ENCODE data around the gene RSPO1. TPM values are rescaled to one million over a fixed set of nuclear protein-coding genes. Genes with fewer than 3 reads are reported as not detected.

RSPO1 gene
- total RNA-seq, 1 experiment from 2014 or later = not detected

- no peak for DNase-seq (ENCODE audit: extremely low read depth, low read depth)
These were observed 23.1 kb upstream of the RSPO1 start for GRCh38 chr1:37657620-37658412.

GRCh38 chr1:37656881-37657280 lies 22.2 kb upstream of the RSPO1 start:
- no peak for DNase-seq (ENCODE audit: extremely low read depth, low read depth)

- DNase-seq (ENCODE audit: extremely low read depth, low read depth) = no peak
These were observed 21.3 kb upstream of the RSPO1 start for GRCh38 chr1:37656026-37656425.

- DNase-seq (ENCODE audit: extremely low read depth, low read depth) = no peak
These were observed 20.6 kb upstream of the RSPO1 start for GRCh38 chr1:37655274-37655673.

GRCh38 chr1:37653906-37654305 lies 19.2 kb upstream of the RSPO1 start:
- DNase-seq (ENCODE audit: extremely low read depth, low read depth) = no peak

GRCh38 chr1:37652976-37653375 lies 18.3 kb upstream of the RSPO1 start:
- DNase-seq (ENCODE audit: extremely low read depth, low read depth) = no peak

- no peak for DNase-seq (ENCODE audit: extremely low read depth, low read depth)
These were observed 17.1 kb upstream of the RSPO1 start for GRCh38 chr1:37651803-37652202.

- no peak for DNase-seq (ENCODE audit: extremely low read depth, low read depth)
These were observed 16.0 kb upstream of the RSPO1 start for GRCh38 chr1:37650721-37651120.

GRCh38 chr1:37650173-37650572 lies 15.5 kb upstream of the RSPO1 start:
- DNase-seq (ENCODE audit: extremely low read depth, low read depth) = no peak

- no peak for DNase-seq (ENCODE audit: extremely low read depth, low read depth)
These were observed 12.6 kb upstream of the RSPO1 start for GRCh38 chr1:37647281-37647680.

- no peak for DNase-seq (ENCODE audit: extremely low read depth, low read depth)
These were observed 6.4 kb upstream of the RSPO1 start for GRCh38 chr1:37641059-37641458.

- DNase-seq (ENCODE audit: extremely low read depth, low read depth) = no peak
These were observed 1.7 kb upstream of the RSPO1 start for GRCh38 chr1:37636435-37636834.

- no peak for DNase-seq (ENCODE audit: extremely low read depth, low read depth)
These were observed 555 bp upstream of the RSPO1 start for GRCh38 chr1:37634992-37635902.

GRCh38 chr1:37633938-37634243 lies 801 bp downstream of the RSPO1 start:
- no peak for DNase-seq (ENCODE audit: extremely low read depth, low read depth)

GRCh38 chr1:37633040-37633937 lies 1.4 kb downstream of the RSPO1 start:
- DNase-seq (ENCODE audit: extremely low read depth, low read depth) = no peak

GRCh38 chr1:37631036-37631435 lies 3.7 kb downstream of the RSPO1 start:
- no peak for DNase-seq (ENCODE audit: extremely low read depth, low read depth)

GRCh38 chr1:37630426-37631028 lies 4.2 kb downstream of the RSPO1 start:
- no peak for DNase-seq (ENCODE audit: extremely low read depth, low read depth)

- no peak for DNase-seq (ENCODE audit: extremely low read depth, low read depth)
These were observed 4.8 kb downstream of the RSPO1 start for GRCh38 chr1:37629726-37630425.

- no peak for DNase-seq (ENCODE audit: extremely low read depth, low read depth)
These were observed 5.7 kb downstream of the RSPO1 start for GRCh38 chr1:37629008-37629407.

- DNase-seq (ENCODE audit: extremely low read depth, low read depth) = no peak
These were observed 6.6 kb downstream of the RSPO1 start for GRCh38 chr1:37628026-37628556.
